GM19467 (cell line): Measurements from ENCODE around the gene KCNIP4.

Experiments used
- ATAC-seq: cut with Tn5 transposase; IDR thresholded peaks from one replicate; pipeline ENCODE4 v1.9.1; 2021; ENCODE audit warnings: mild to moderate bottlenecking, moderate library complexity; ENCODE audit not compliant: unreplicated experiment

KCNIP4 gene

DNA sequence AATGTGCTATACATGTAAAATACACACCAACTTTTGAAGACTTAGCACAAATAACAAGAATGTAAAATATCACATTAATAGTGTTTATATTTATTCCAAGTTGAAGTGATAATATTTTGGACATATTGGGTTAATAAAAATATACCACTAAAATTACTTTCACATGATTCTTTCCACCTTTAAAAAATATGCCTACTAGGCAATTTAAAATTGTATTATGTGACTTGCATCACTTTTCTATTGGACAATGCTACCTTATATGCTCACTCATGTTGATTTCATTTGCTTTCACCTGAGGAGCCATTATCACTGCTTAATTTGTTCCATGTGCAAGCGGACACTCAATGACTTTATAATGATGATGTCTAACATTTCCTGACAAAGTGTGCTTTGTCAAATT, 1251.8 kb downstream of the KCNIP4 start:
- ATAC-seq, result no peak

DNA sequence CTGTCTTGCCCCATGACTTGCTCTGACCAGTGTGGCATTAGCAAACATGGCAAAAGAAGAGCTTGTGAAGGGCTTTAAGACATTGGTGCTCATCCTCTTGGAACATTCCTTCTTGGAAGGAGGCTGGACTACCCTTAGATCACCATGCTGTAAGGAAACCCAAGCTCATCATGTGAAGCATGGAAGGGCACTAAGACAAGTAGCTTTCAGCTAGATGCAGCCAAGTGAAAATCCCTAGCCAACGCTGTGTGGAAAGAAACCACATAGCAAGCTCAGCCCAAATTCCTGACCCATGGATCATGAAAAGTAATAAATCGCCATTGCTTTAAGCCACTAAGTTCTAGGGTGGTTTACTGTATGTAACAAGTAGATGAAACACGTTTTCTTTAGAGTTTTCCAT, 1260.7 kb downstream of the KCNIP4 start:
- no peak for ATAC-seq

DNA sequence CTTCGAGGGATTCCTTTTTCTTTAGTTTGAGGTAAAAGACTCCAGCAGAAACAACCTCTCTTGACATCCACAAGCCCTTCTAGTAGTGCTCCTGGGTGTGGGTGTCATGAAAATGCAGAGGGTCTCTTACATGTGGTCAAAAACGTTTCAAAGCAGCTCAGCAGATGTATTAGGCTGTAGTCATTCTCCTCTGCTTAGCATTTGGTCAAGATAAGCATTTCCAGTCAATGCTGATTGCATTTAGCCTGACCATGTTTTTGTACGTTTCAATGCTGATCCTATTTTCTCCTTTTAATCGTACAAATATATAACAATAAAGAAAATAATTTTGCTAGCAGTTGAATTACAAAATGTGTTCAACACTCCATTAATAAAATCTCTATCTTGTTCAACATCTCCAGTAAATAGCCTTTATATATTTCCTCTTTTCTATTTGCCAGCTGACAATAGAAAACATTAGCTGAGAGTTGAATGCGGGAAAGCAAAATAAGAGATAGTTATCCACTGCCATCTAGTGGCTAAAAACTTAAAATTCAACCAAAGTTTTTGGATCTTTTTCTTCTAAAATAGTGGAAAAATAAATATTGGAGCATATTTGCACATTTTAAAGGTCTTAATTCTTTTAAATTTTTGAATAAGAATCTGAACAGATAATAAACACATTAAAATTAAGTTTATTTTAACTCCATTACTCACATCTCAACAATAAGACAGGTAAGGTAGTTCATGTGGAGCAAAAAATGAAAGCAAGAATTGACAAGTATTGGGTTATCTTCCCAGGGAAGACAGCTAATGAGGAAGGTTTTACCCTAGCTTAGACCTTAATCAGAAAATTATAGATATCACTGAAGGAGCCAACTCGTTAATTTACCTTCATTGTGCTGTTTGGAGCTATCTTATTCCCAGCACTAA, 1263.5 kb downstream of the KCNIP4 start:
- ATAC-seq, result no peak

DNA sequence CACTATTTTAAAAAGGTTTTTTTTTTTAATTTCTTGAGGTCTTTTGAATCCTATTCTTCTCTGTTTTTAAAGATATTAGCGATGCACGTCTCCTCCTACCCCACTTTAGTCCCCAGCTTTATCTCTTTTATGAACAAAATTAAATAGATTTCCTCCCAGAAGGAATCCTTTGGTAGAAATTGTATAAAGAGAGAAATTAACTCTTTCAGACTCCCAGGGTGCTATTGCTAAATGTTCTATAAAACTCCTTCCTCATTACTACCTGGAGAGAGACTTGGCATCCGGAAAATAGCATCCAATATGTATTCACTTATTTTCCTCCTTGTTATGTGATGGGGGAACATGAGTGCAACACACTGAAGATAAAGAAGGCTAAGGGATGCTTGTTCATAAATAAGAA, 1264.8 kb downstream of the KCNIP4 start:
- no peak for ATAC-seq

DNA sequence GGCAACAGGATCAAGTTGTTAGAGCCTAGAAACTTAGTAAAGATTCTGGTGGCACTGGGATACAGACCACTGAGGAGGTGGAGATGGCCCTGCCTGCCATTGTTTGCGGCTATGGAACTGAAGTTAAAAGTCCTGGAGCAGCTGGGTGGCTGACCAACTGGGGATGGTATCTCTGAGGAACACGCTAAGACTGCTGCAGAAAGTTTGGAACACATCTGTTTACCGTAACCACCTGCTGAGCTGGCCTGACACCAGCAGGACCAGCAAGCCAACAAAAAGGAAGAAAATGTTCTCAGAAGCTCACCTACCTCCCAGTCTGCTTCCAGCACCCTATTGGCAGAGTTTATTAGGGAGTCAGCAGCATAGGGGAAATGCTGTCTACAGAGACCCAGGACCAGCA, 1265.7 kb downstream of the KCNIP4 start:
- ATAC-seq, result no peak

DNA sequence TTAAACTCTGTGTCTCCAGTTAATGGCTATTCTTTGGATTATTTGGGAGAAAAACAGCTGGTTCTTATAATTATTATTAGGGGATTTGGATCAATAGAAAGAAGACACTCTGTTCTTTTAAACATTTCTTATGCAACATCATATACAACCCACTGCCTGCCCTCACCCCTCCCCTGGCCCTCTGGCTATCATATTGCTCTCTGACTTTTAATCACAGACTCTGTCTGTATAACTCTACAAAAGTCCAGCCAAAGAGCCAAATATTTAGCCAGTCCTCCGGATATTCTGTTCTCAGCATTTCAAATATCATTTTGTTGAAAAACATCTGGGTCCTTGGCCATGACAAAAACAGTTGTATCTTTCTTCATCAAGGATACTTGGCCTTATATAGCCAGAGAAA, 1267.3 kb downstream of the KCNIP4 start:
- ATAC-seq, result no peak

DNA sequence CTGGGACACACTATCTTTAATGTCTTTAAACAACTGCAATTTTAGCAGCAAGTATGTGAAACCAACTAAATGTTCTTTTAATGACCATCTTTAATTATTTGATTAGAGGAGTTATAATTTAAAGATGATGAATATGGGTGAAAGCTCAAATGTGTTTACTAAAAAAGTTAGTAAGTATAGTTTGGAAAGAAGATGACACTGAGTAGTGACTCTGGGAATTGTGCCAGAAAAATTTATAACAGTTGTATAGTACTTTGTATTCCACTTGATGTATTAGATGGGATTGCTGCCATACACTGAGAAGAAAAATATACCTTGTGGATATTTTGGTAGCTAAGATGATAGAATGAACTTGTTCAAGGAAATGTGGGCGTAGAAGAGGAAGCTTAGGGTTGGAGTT, 1267.8 kb downstream of the KCNIP4 start:
- no peak for ATAC-seq

DNA sequence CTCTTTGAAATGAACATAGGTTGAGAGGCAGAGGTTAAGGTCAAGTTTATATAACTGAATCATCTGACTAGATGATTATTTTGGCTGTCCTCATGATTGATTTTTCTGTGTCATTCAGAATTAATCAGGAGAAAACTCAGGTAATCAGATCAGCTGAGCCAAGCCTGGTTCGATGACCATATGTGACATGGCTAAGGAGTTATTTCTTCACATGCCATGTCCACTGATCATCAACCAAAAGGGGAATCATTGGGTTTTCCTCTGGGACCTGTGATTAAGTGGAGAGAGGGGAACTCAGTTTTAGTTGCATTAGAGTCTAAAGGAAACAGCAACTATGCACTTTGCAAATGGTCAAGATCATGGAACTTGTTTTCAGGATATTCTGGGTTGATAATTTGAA, 1268.6 kb downstream of the KCNIP4 start:
- no peak for ATAC-seq
